ENCODE measurements around the gene OTOF.

Gene OTOF

GRCh38 chr2:26495705-26496297 lies 17.9 kb upstream of the OTOF start:
- no peak for DNase-seq

DNA sequence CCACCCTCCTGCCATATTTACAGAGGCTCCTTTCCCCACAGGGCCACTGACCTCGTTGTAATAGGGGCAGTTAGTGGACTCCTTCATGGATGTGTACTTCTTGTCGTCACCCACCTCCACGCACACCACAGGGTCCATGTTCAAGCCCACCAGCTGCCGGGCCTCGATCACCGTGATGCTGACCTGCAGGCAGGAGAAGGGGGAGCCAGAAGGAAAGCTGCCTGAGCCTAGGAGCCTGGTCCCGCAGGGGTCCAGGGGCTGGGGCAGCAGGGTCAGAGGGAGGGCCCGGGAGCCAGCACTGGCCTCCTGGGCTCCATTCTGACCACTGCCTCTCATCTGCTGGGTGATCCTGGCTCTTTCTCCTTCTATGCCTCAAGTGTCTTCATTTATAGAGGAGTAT lies 17.0 kb upstream of the OTOF start:
- DNase-seq: no peak

- DNase-seq: no peak
Measured at GRCh38 chr2:26494199-26494598, 16.3 kb upstream of the OTOF start.

- DNase-seq: no peak
Measured at GRCh38 chr2:26493566-26493965, 15.6 kb upstream of the OTOF start.

GRCh38 chr2:26492749-26493515 lies 15.0 kb upstream of the OTOF start:
- DNase-seq: no peak

- no peak for DNase-seq
Measured at GRCh38 chr2:26491563-26492167, 13.7 kb upstream of the OTOF start.

GRCh38 chr2:26489213-26489850 lies 11.4 kb upstream of the OTOF start:
- no peak for DNase-seq

- DNase-seq: no peak
Measured at GRCh38 chr2:26488463-26489212, 10.7 kb upstream of the OTOF start.

DNA sequence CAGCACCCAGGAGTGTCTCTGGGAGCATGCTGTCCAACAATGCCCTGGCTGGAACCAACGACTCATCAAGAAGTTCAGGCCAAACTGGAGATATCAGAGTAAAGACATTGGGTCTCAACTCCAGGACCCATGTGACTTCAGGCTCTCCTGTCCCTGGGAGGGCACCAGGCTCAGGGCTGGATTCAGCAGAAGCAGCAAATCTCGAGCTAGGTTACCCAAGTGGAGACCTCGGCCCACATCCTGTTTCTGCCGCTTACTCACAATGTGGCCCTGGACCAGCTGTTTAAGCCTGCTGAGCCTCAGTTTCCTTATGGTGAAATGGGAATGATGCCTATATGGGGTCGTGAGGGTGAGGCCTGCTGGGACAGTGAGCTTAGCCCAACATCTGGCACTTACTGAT lies 9.3 kb upstream of the OTOF start:
- no peak for DNase-seq

GRCh38 chr2:26486789-26487188 lies 8.9 kb upstream of the OTOF start:
- no peak for DNase-seq

DNA sequence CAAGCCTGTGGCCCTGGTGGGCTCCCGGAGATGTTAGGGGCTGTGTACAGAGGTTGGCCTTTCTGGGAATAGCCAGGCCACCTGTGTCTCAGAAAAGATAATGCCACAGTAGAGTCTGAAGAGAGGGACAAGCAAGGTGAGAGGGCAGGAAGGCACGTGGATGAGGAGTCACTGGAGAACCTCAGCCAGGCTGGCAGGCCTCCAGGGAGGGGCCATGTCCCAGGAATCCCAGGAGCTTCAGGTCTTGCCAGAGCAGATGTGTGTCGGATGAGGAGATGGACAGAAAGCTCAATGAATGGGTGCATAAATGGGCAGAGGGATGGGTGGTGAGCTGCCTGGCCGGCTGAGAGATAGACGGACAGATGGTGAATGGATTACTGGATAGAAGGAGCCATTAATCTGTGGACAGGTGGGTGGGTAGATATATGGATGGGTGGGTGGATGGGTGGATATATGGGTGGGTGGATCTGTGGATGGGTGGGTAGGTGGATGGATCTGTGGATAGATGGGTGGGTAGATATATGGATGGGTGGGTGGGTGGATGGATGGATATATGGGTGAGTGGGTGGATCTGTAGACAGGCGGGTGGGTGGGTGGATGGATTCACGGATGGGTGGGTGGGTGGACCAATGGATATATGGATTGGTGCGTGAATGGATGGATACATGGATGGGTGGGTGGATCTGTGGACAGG lies 7.9 kb upstream of the OTOF start:
- no peak for DNase-seq

- no peak for DNase-seq
Measured at GRCh38 chr2:26485099-26485498, 7.2 kb upstream of the OTOF start.

DNA sequence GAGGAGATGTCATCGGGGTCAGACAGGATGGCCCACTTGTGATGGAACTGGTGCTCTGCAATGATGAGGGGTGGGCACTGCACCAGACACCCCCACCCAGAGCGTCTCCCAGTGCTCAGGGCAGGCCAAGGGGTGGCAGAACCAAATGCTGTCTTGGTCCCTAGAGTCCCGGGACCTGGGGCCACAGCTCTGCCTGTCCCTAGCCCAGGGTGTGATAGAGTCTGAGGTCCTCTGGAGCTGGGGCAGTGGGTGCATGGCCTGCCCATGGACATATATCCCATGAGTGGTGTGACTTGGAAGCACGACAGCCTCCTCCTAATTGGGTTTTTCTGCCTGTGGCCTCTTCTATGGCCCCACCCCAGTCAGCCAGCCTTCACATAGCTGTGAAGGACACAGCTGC lies 6.7 kb upstream of the OTOF start:
- no peak for DNase-seq

GRCh38 chr2:26483957-26484565 lies 6.1 kb upstream of the OTOF start:
- DNase-seq: no peak

DNA sequence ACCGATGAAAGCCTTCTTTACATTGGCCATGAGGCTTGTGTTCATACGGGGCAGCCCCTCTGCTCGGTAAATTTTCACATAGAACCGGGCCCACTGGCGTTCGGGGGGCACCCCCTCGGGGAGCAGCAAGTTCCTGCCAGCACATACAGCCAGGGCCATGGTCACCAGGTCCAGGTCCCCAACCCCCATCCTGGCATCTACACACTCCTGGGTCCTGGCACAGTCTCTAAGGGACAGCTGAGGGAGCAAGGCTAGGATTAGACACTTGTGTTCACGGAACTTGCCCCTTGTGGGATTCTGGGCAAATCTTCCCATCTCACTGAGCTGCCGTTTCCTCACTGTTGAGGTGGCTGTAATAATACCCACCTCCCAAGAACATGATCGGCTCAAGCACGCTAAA lies 5.6 kb upstream of the OTOF start:
- DNase-seq: no peak

GRCh38 chr2:26483027-26483326 lies 5.1 kb upstream of the OTOF start:
- DNase-seq: no peak

DNA sequence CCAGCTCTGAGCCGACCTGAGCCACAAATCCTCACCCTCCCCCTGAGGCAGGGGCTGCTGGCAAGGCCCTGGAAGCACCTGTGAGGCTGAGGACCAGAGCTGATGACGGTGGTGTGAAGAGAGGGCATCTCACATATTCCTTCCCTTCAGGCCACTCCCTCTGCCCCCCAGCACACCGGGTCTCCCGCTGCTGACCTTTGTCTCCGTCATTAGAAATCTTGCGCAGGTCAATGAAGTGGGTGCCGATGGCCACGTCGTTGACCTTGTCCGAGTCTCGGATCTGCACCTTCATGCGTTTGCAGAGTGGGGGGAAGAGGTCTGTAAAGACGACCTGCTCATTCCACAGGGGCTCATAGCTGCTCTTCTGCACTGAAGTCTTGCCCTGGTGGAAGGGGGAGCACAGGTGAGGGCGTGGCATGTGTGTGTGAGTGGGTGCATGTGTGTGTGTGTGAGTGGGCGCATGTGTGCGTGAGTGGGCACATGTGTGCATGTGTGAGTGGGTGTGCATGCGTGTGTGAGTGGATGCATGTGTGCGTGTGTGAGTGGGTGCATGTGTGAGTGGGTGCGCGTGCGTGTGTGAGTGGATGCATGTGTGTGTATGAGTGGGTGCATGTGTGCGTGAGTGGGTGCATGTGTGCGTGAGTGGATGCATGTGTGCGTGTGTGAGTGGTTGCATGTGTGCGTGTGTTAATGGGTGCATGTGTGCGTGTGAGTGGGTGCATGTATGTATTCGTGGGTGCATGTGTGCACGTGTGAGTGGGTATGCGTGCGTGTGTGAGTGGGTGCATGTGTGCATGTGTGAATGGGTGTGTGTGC lies 4.5 kb upstream of the OTOF start:
- no peak for DNase-seq

- DNase-seq: no peak
Measured at GRCh38 chr2:26481706-26482105, 3.8 kb upstream of the OTOF start.

- no peak for DNase-seq
Measured at GRCh38 chr2:26480566-26481423, 2.9 kb upstream of the OTOF start.

DNA sequence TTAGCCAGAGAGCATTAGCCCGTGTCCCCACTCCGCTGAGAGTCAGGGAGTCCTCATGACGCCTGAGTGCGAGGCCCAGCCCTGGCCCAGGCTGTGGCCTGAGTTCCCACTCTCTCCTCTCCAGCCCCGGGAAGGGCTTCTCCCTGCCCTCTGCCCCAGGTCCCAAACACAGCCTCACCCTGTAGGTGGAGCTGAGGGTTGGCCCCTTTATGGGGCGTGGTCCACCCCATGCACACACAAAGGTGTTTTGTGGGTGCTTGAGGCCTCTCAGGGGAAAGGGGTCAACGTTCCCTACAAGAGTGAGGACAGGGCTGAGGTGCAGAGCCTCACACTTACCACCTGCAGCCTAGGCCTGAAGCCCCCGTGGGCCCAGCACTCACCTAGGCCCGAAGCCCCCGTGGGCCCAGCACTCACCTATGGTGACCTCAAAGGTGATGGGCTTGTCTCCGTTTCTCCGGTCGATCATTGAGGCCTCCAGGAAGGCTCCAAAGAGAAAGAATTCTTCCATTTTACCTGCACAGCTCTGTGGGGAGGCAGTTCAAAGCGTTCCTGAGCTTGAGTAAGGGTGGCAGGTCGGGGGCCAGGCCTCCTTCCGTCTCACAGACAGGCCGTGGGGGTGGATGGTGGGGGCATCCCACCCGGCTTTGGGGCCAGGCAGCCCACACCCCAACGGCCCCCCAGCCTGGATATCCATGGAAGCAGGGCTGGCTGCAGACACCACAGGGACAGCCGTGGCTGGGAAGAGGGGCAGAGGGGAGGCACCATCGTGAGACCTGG lies 2.1 kb upstream of the OTOF start:
- no peak for DNase-seq

All from KG1 (cell line).